Upper lobe of left lung (tissue), 6 donors: ENCODE data around the gene CTNNBIP1. TPM values are rescaled to one million over a fixed set of nuclear protein-coding genes. Genes with fewer than 3 reads are reported as not detected.

ENCODE experiments used
- ATAC-seq, 2 donors: fragments of 200-7000 bp; cut with Tn5 transposase; one replicate each; pipeline ENCODE4 v1.9.1; 2022; ENCODE audit warnings: mild to moderate bottlenecking in 2 of 2, moderate library complexity in 2 of 2; ENCODE audit not compliant: low FRiP score in 2 of 2
- DNase-seq, 2 donors: peaks; one replicate each; pipeline ENCODE4 v3.0.0-alpha.2; 2019 to 2020
- H3K27ac ChIP-seq, 4 donors: fragments of 200-600 bp; sonication (generic); one replicate each; pipeline ENCODE4 v1.5.1; 2016 to 2019
- H3K27me3 ChIP-seq, 4 donors: fragments of 200-600 bp; sonication (generic); one replicate each; pipeline ENCODE4 v1.5.1; 2017 to 2019
- H3K36me3 ChIP-seq, 4 donors: fragments of 200-600 bp; sonication (generic); one replicate each; pipeline ENCODE4 v1.5.1; 2016 to 2019
- H3K4me1 ChIP-seq, 4 donors: fragments of 200-600 bp; sonication (generic); one replicate each; pipeline ENCODE4 v1.5.1; 2018 to 2019
- H3K4me3 ChIP-seq, 4 donors: fragments of 200-600 bp; sonication (generic); one replicate each; pipeline ENCODE4 v1.5.1; 2017 to 2019; ENCODE audit warnings: mild to moderate bottlenecking in 2 of 4, moderate library complexity in 1 of 4
- H3K9me3 ChIP-seq, 4 donors: fragments of 200-600 bp; sonication (generic); one replicate each; pipeline ENCODE4 v1.5.1; 2018 to 2019
- CTCF ChIP-seq, 6 experiments: fragments of 450-650 bp in 4 of 6; fragments of 200-600 bp in 2 of 6; sonication (generic) in 2 of 6; IDR thresholded peaks; one replicate each; pipeline ENCODE4 v1.5.1; 2016 to 2019; ENCODE audit warnings: antibody characterized with exemption in 6 of 6
- EP300 ChIP-seq, 4 donors: sonication (generic); formaldehyde crosslinking; IDR thresholded peaks; one replicate each; pipeline ENCODE4 v1.5.1; 2017; ENCODE audit warnings: antibody characterized with exemption in 4 of 4, control low read depth in 2 of 4
- POLR2A ChIP-seq, 4 donors: fragments of 450-650 bp; IDR thresholded peaks; one replicate each; pipeline ENCODE4 v1.5.1; 2016 to 2017; ENCODE audit warnings: antibody characterized with exemption in 4 of 4, mild to moderate bottlenecking in 2 of 4
- POLR2AphosphoS5 ChIP-seq, 2 donors: sonication (generic); formaldehyde crosslinking; IDR thresholded peaks; one replicate each; pipeline ENCODE4 v1.5.1; 2017; ENCODE audit warnings: antibody characterized with exemption in 2 of 2
- WGBS, 2 donors: methylation state at CpG; one replicate each; pipeline ENCODE4 v1.1.5; 2017 to 2018; 5-methylcytosine and 5-hydroxymethylcytosine counted together
- total RNA-seq, 6 donors: library from RNA; depleted of rRNA in 4 of 6; stranded (reverse); fragments of >200 nt in 4 of 6; gene quantifications; one replicate each; pipeline versions ENCODE4 v1.1.0 to v1.2.1, GENCODE V29; 2016 to 2021
- donor health status: DM: no; HTN: no; CAD: no; lungs with moderate emphysema.
- donor health status: DM: no; HTN: yes; CAD: no; lungs with severe emphysema.

The CTNNBIP1 gene
- total RNA-seq, 6 donors from 2014 or later, result 39.8 to 85.8 (median 73.1) TPM

- Histone ChIP-seq H3K36me3 (no peaks in the 10 kb centered on the region), H3K27me3 (no peaks in the 10 kb centered on the region), H3K4me1 (peaks cover 3 to 21% (median 7%) of the 10 kb centered on the region in 4 donors), H3K9me3 (no peaks in the 10 kb centered on the region), H3K27ac (no peak overlapping the region), H3K4me3 (no peak overlapping the region)
- TF ChIP-seq CTCF (IDR thresholded peaks at IDR 0.05) (no peak), POLR2AphosphoS5 (IDR thresholded peaks at IDR 0.05) (no peak), EP300 (IDR thresholded peaks at IDR 0.05) (no peak), POLR2A (IDR thresholded peaks at IDR 0.05) (no peak)
- DNase-seq (peak in 1 of 2 donors; percentile 51), ATAC-seq (no peak)
- 68 to 73% methylated on average over 5 to 7 of the region's 7 CpGs for WGBS, 2 donors
Measured at GRCh38 chr1:9843576-9843945, 66.5 kb downstream of the CTNNBIP1 start.

- Histone ChIP-seq H3K27me3 (no peaks in the 10 kb centered on the region), H3K4me3 (no peak overlapping the region), H3K36me3 (no peaks in the 10 kb centered on the region), H3K27ac (no peak overlapping the region), H3K9me3 (no peaks in the 10 kb centered on the region), H3K4me1 (peaks cover 3 to 21% (median 7%) of the 10 kb centered on the region in 4 donors)
- ATAC-seq (no peak), DNase-seq (peak in 1 of 2 donors; percentile 60)
- no peak for TF ChIP-seq POLR2AphosphoS5 (IDR thresholded peaks at IDR 0.05)
- TF ChIP-seq CTCF (IDR thresholded peaks at IDR 0.05), result no peak
- TF ChIP-seq POLR2A (IDR thresholded peaks at IDR 0.05), result no peak
- no peak for TF ChIP-seq EP300 (IDR thresholded peaks at IDR 0.05)
- WGBS, 2 donors, result 65 to 67% methylated on average over 12 to 16 of the region's 20 CpGs
Measured at GRCh38 chr1:9842781-9843575, 67.1 kb downstream of the CTNNBIP1 start.

GRCh38 chr1:9842073-9842711, 67.9 kb downstream of the CTNNBIP1 start:
- H3K27me3 ChIP-seq, result no peaks in the 10 kb centered on the region
- H3K9me3 ChIP-seq, result no peaks in the 10 kb centered on the region
- TF ChIP-seq CTCF (IDR thresholded peaks at IDR 0.05) (no peak), POLR2AphosphoS5 (IDR thresholded peaks at IDR 0.05) (no peak), POLR2A (IDR thresholded peaks at IDR 0.05) (no peak), EP300 (IDR thresholded peaks at IDR 0.05) (no peak)
- peaks cover 3 to 21% (median 7%) of the 10 kb centered on the region in 4 donors for H3K4me1 ChIP-seq
- ATAC-seq, result no peak
- no peaks in the 10 kb centered on the region for H3K36me3 ChIP-seq
- H3K4me3 ChIP-seq, result no peak overlapping the region
- DNase-seq, result no peak
- WGBS, 2 donors, result 61 to 75% methylated on average over 4 to 9 of the region's 9 CpGs
- H3K27ac ChIP-seq, result no peak overlapping the region

GRCh38 chr1:9841460-9841859, 68.6 kb downstream of the CTNNBIP1 start:
- TF ChIP-seq CTCF (IDR thresholded peaks at IDR 0.05) (no peak), POLR2AphosphoS5 (IDR thresholded peaks at IDR 0.05) (no peak), EP300 (IDR thresholded peaks at IDR 0.05) (no peak), POLR2A (IDR thresholded peaks at IDR 0.05) (no peak)
- ATAC-seq (no peak), DNase-seq (no peak)
- Histone ChIP-seq H3K27ac (no peak overlapping the region), H3K36me3 (no peaks in the 10 kb centered on the region), H3K4me1 (peaks cover 3 to 21% (median 7%) of the 10 kb centered on the region in 4 donors), H3K27me3 (no peaks in the 10 kb centered on the region), H3K9me3 (no peaks in the 10 kb centered on the region), H3K4me3 (no peak overlapping the region)
- WGBS, 2 donors, result 87 to 96% methylated on average over 2 of the region's 2 CpGs
